ENCODE measurements around the gene CCR1. TPM values are rescaled to one million over a fixed set of nuclear protein-coding genes. Genes with fewer than 3 reads are reported as not detected.
"Not testable (repeated sequence)": the region's sequence is repeated elsewhere in the genome, so short reads cannot be mapped to it uniquely, and the experiment has no call there.

Gene CCR1
- total RNA-seq, 1 donor: 1.1 TPM

DNA sequence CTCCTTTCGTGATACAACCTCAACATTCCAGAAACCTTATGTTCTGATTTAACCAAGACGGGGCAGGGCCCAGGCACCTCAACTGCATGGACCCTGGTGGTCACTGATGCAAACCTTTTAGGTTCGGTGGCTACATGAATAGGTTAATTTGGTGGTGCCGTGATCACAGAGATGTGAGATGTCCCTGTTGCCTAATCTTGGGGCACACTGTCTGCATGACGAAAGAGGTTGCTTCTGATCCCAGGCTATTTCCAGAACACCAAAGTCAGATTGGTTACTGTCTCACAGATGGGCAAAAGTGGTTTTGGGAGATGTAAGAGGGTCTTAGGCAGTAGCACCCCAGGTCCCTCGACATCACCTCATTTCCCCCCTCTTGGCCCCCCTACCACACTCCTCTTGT, 4.0 kb upstream of the CCR1 start:
- no peaks in the 10 kb centered on the region for H3K79me2 ChIP-seq (ENCODE audit: insufficient read depth, low read length)
- no peak overlapping the region for H3K27ac ChIP-seq (ENCODE audit: low read depth, low read length)
- H2AFZ ChIP-seq (ENCODE audit: low read length): no peak overlapping the region
- H3K4me3 ChIP-seq (ENCODE audit: insufficient read depth, low read length): no peak overlapping the region
- peaks cover 19% of the 10 kb centered on the region for H3K4me1 ChIP-seq (ENCODE audit: insufficient read depth, low read length)
- TF ChIP-seq, protein P1, sequence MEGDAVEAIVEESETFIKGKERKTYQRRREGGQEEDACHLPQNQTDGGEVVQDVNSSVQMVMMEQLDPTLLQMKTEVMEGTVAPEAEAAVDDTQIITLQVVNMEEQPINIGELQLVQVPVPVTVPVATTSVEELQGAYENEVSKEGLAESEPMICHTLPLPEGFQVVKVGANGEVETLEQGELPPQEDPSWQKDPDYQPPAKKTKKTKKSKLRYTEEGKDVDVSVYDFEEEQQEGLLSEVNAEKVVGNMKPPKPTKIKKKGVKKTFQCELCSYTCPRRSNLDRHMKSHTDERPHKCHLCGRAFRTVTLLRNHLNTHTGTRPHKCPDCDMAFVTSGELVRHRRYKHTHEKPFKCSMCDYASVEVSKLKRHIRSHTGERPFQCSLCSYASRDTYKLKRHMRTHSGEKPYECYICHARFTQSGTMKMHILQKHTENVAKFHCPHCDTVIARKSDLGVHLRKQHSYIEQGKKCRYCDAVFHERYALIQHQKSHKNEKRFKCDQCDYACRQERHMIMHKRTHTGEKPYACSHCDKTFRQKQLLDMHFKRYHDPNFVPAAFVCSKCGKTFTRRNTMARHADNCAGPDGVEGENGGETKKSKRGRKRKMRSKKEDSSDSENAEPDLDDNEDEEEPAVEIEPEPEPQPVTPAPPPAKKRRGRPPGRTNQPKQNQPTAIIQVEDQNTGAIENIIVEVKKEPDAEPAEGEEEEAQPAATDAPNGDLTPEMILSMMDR (IDR thresholded peaks at IDR 0.05; ENCODE audit: extremely low read depth, low read depth, low read length): no peak
- no peaks in the 10 kb centered on the region for H3K9me3 ChIP-seq (ENCODE audit: low read depth, low read length)
- DNase-seq (ENCODE audit: insufficient read length, low spot score, missing footprints): no peak
- H4K20me1 ChIP-seq (ENCODE audit: insufficient read depth, low read length): no peaks in the 10 kb centered on the region
- H3K4me2 ChIP-seq (ENCODE audit: insufficient read depth, low read length): no peak overlapping the region
- peaks cover 30% of the 10 kb centered on the region for H3K27me3 ChIP-seq (ENCODE audit: insufficient read depth, low read length)
- no peaks in the 10 kb centered on the region for H3K36me3 ChIP-seq (ENCODE audit: insufficient read depth, low read length)

- Histone ChIP-seq H3K36me3 (ENCODE audit: insufficient read depth, low read length) (no peaks in the 10 kb centered on the region), H2AFZ (ENCODE audit: low read length) (no peak overlapping the region), H3K4me2 (ENCODE audit: insufficient read depth, low read length) (no peak overlapping the region), H3K79me2 (ENCODE audit: insufficient read depth, low read length) (no peaks in the 10 kb centered on the region), H3K27me3 (ENCODE audit: insufficient read depth, low read length) (peaks cover 33% of the 10 kb centered on the region), H4K20me1 (ENCODE audit: insufficient read depth, low read length) (no peaks in the 10 kb centered on the region), H3K9me3 (ENCODE audit: low read depth, low read length) (no peaks in the 10 kb centered on the region), H3K4me1 (ENCODE audit: insufficient read depth, low read length) (peaks cover 19% of the 10 kb centered on the region), H3K27ac (ENCODE audit: low read depth, low read length) (no peak overlapping the region), H3K4me3 (ENCODE audit: insufficient read depth, low read length) (no peak overlapping the region)
- TF ChIP-seq, protein P1 (IDR thresholded peaks at IDR 0.05; ENCODE audit: extremely low read depth, low read depth, low read length): no peak
- DNase-seq (ENCODE audit: insufficient read length, low spot score, missing footprints): peak; percentile 78
Observed at GRCh38 chr3:46209746-46210470, 1.8 kb upstream of the CCR1 start.

DNA sequence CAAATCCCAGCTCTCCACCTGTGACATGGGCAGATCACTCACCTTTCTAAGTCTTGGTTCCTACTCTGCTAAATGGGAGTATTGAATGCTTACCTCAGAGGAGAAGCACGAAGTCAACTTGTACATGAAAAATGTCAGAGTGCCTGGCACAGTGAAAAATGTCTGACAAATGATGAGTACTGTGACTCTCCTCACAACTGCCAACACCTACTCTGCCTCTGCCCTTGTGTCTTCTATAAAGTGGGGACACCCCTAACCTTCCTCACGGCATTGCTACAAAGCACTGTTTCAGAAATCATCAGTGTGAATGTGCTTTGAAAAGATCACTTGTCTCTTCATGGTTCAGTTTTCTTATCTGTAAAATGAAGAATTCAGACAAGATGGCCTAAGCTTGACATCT, 940 bp upstream of the CCR1 start:
- Histone ChIP-seq H3K27ac (ENCODE audit: low read depth, low read length) (no peak overlapping the region), H4K20me1 (ENCODE audit: insufficient read depth, low read length) (no peaks in the 10 kb centered on the region), H3K9me3 (ENCODE audit: low read depth, low read length) (no peaks in the 10 kb centered on the region), H3K4me2 (ENCODE audit: insufficient read depth, low read length) (no peak overlapping the region), H2AFZ (ENCODE audit: low read length) (no peak overlapping the region), H3K4me1 (ENCODE audit: insufficient read depth, low read length) (peaks cover 19% of the 10 kb centered on the region), H3K4me3 (ENCODE audit: insufficient read depth, low read length) (no peak overlapping the region), H3K27me3 (ENCODE audit: insufficient read depth, low read length) (peaks cover 29% of the 10 kb centered on the region), H3K36me3 (ENCODE audit: insufficient read depth, low read length) (no peaks in the 10 kb centered on the region), H3K79me2 (ENCODE audit: insufficient read depth, low read length) (no peaks in the 10 kb centered on the region)
- peak; percentile 37 for DNase-seq (ENCODE audit: insufficient read length, low spot score, missing footprints)
- TF ChIP-seq, protein P1 (IDR thresholded peaks at IDR 0.05; ENCODE audit: extremely low read depth, low read depth, low read length): no peak

DNA sequence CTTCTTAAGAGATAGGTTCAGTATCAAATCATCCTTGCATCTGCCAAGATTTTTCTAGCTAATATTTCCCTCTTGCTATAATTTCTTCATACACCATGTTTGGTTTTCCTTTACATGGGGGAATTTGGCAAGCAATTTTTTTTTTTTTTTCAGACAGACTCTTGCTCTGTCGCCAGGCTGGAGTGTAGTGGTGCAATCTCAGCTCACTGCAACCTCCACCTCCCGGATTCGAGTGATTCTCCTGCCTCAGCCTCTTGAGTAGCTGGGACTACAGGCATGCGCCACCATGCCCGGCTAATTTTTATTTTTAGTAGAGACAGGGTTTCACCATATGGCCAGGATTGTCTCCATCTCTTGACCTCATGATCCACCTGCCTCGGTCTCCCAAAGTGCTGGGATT, 599 bp downstream of the CCR1 start:
- not testable (repeated sequence) for H2AFZ ChIP-seq (ENCODE audit: low read length); H4K20me1 ChIP-seq (ENCODE audit: insufficient read depth, low read length); H3K79me2 ChIP-seq (ENCODE audit: insufficient read depth, low read length); DNase-seq (ENCODE audit: insufficient read length, low spot score, missing footprints); H3K9me3 ChIP-seq (ENCODE audit: low read depth, low read length); H3K36me3 ChIP-seq (ENCODE audit: insufficient read depth, low read length); H3K27ac ChIP-seq (ENCODE audit: low read depth, low read length); H3K4me2 ChIP-seq (ENCODE audit: insufficient read depth, low read length); H3K4me3 ChIP-seq (ENCODE audit: insufficient read depth, low read length)
- Histone ChIP-seq H3K27me3 (ENCODE audit: insufficient read depth, low read length) (peaks cover 14% of the 10 kb centered on the region), H3K4me1 (ENCODE audit: insufficient read depth, low read length) (peaks cover 19% of the 10 kb centered on the region)

Measured in osteoblast (primary cell).